Peyer's patch (tissue), 4 donors: ENCODE data around the gene PIAS4.
"Not testable (repeated sequence)": the region's sequence is repeated elsewhere in the genome, so short reads cannot be mapped to it uniquely, and the experiment has no call there.

Source experiments
- POLR2A ChIP-seq, 2 donors: fragments of 450-650 bp; IDR thresholded peaks; one replicate each; pipeline ENCODE4 v1.5.1; 2017; ENCODE audit warnings: antibody characterized with exemption in 2 of 2, mild to moderate bottlenecking in 2 of 2, moderate library complexity in 2 of 2
- TF ChIP-seq, protein P1 (sequence below), 6 experiments: fragments of 450-650 bp in 4 of 6; fragments of 200-600 bp in 2 of 6; sonication (generic) in 1 of 6; IDR thresholded peaks; one replicate each; pipeline ENCODE4 v1.5.1; 2017 to 2019; ENCODE audit warnings: antibody characterized with exemption in 6 of 6, mild to moderate bottlenecking in 3 of 6, moderate library complexity in 1 of 6

DNA sequence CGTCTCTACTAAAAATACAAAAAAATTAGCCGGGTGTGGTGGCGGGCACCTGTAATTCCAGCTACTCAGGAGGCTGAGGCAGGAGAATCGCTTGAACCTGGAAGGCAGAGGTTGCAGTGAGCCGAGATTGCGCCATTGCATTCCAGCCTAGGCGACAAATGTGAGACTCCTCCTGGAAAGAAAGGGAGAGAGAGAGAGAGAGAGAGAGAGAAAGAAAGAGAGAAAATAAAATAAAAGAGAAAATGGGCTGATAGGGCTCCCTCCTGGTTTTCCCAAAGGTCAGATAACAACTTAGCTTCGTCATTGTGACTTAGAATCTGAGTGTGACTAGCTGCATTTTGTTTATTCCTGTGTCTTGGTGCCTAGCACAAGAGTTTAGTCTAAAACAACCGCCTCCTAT is 2.1 kb upstream of the PIAS4 start:
- TF ChIP-seq, protein P1, sequence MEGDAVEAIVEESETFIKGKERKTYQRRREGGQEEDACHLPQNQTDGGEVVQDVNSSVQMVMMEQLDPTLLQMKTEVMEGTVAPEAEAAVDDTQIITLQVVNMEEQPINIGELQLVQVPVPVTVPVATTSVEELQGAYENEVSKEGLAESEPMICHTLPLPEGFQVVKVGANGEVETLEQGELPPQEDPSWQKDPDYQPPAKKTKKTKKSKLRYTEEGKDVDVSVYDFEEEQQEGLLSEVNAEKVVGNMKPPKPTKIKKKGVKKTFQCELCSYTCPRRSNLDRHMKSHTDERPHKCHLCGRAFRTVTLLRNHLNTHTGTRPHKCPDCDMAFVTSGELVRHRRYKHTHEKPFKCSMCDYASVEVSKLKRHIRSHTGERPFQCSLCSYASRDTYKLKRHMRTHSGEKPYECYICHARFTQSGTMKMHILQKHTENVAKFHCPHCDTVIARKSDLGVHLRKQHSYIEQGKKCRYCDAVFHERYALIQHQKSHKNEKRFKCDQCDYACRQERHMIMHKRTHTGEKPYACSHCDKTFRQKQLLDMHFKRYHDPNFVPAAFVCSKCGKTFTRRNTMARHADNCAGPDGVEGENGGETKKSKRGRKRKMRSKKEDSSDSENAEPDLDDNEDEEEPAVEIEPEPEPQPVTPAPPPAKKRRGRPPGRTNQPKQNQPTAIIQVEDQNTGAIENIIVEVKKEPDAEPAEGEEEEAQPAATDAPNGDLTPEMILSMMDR (IDR thresholded peaks at IDR 0.05), result not testable (repeated sequence)
- TF ChIP-seq POLR2A (IDR thresholded peaks at IDR 0.05), result not testable (repeated sequence)
